Smooth muscle cell (in vitro differentiated cells): ENCODE data around the gene PTPN9. TPM values are rescaled to one million over a fixed set of nuclear protein-coding genes. Genes with fewer than 3 reads are reported as not detected.
"Not testable (repeated sequence)": the region's sequence is repeated elsewhere in the genome, so short reads cannot be mapped to it uniquely, and the experiment has no call there.

Experiments used
- DNase-seq: peaks from one replicate; lab custom pipeline; 2025; ENCODE audit not compliant: unreplicated experiment; lab: John Stamatoyannopoulos, UW
- H2AFZ ChIP-seq: fragments of 200-600 bp; sonication (generic); 2 replicates; pipeline ENCODE4 v1.6.0; 2016; ENCODE audit warnings: antibody characterized with exemption, low read depth, mild to moderate bottlenecking
- H3F3A ChIP-seq: fragments of 200-600 bp; sonication (generic); 2 replicates; pipeline ENCODE4 v1.6.0; 2017; ENCODE audit warnings: antibody characterized with exemption, low read depth
- H3K27ac ChIP-seq: fragments of 200-600 bp; sonication (generic); 2 replicates; pipeline ENCODE4 v1.5.1; 2016; ENCODE audit warnings: low read depth, mild to moderate bottlenecking
- H3K27me3 ChIP-seq: fragments of 200-600 bp; sonication (generic); 2 replicates; pipeline ENCODE4 v1.6.1; 2016; ENCODE audit warnings: low read depth, mild to moderate bottlenecking
- H3K36me3 ChIP-seq: fragments of 200-600 bp; sonication (generic); 2 replicates; pipeline ENCODE4 v1.5.1; 2016; ENCODE audit warnings: low read depth
- H3K4me1 ChIP-seq: fragments of 200-600 bp; sonication (generic); 2 replicates; pipeline ENCODE4 v1.5.1; 2016; ENCODE audit warnings: low read depth
- H3K4me2 ChIP-seq: fragments of 200-600 bp; sonication (generic); 2 replicates; pipeline ENCODE4 v1.6.0; 2016; ENCODE audit warnings: mild to moderate bottlenecking
- H3K4me3 ChIP-seq: fragments of 200-600 bp; sonication (generic); 2 replicates; pipeline ENCODE4 v1.5.1; 2016; ENCODE audit warnings: mild to moderate bottlenecking
- H3K79me2 ChIP-seq: fragments of 200-600 bp; sonication (generic); 2 replicates; pipeline ENCODE4 v1.6.0; 2016; ENCODE audit warnings: low read depth, mild to moderate bottlenecking
- H3K9ac ChIP-seq: fragments of 200-600 bp; sonication (generic); 2 replicates; pipeline ENCODE4 v1.6.0; 2016; ENCODE audit warnings: low read depth
- H3K9me3 ChIP-seq: fragments of 200-600 bp; sonication (generic); replicated peaks from 2 replicates; pipeline ENCODE4 v1.5.1; 2016; ENCODE audit warnings: low read depth
- H4K20me1 ChIP-seq: fragments of 200-600 bp; sonication (generic); 2 replicates; pipeline ENCODE4 v1.6.0; 2016; ENCODE audit warnings: low read depth
- CTCF ChIP-seq: fragments of 200-600 bp; sonication (generic); IDR thresholded peaks from 2 replicates; pipeline ENCODE4 v1.5.1; 2017; ENCODE audit warnings: borderline replicate concordance, mild to moderate bottlenecking, antibody characterized with exemption; ENCODE audit not compliant: insufficient read depth, poor library complexity, severe bottlenecking
- WGBS: methylation state at CpG from one replicate; pipeline ENCODE4 v1.1.7; 2016; ENCODE audit warnings: low lambda C conversion rate; 5-methylcytosine and 5-hydroxymethylcytosine counted together
- polyA plus RNA-seq: library from polyadenylated mRNA; unstranded; fragments of >200 nt; fragmentation: Nextera tagmentation; extraction: Ambion mirVana; gene quantifications from 2 replicates; pipeline ENCODE4 v1.2.1, GENCODE V29; 2016
- total RNA-seq: library from RNA; depleted of rRNA; stranded (reverse); fragments of >200 nt; gene quantifications from 2 replicates; pipeline ENCODE4 v1.2.3, GENCODE V29; 2014

Gene PTPN9
- total and polyA plus RNA-seq, 2 experiments from 2014 or later, result 20.3 to 23.4 TPM

- Histone ChIP-seq H4K20me1 (peaks cover 94% of the 10 kb centered on the region), H3K79me2 (peaks cover 98% of the 10 kb centered on the region)
- no peak for DNase-seq
Measured at GRCh38 chr15:75565062-75565970, 13.8 kb downstream of the PTPN9 start.

GRCh38 chr15:75561888-75562287, 17.2 kb downstream of the PTPN9 start:
- no peak for TF ChIP-seq CTCF
- peaks cover 80% of the 10 kb centered on the region for H4K20me1 ChIP-seq
- no peak overlapping the region for H3K9ac ChIP-seq
- H3K4me3 ChIP-seq, result no peak overlapping the region
- 98% methylated on average over 5 of the region's 5 CpGs for WGBS
- no peaks in the 10 kb centered on the region for H3K36me3 ChIP-seq
- H3K27me3 ChIP-seq, result no peaks in the 10 kb centered on the region
- DNase-seq, result no peak
- H3K27ac ChIP-seq, result no peak overlapping the region
- H3K79me2 ChIP-seq, result peaks cover 82% of the 10 kb centered on the region
- H3K4me1 ChIP-seq, result no peaks in the 10 kb centered on the region
- H2AFZ ChIP-seq, result no peak overlapping the region
- H3K9me3 ChIP-seq, result no peaks in the 10 kb centered on the region
- H3F3A ChIP-seq, result no peaks in the 10 kb centered on the region
- no peak overlapping the region for H3K4me2 ChIP-seq

More at GRCh38 chr15:75565062-75565970, 13.8 kb downstream of the PTPN9 start:
- Histone ChIP-seq H3K4me2 (no peak overlapping the region), H3K27me3 (no peaks in the 10 kb centered on the region), H3F3A (no peaks in the 10 kb centered on the region), H2AFZ (no peak overlapping the region), H3K4me3 (no peak overlapping the region), H3K36me3 (no peaks in the 10 kb centered on the region), H3K9ac (no peak overlapping the region), H3K27ac (peak overlapping the region; percentile 7), H3K4me1 (no peaks in the 10 kb centered on the region), H3K9me3 (no peaks in the 10 kb centered on the region)
- no peak for TF ChIP-seq CTCF
- 94% methylated on average over 3 of the region's 3 CpGs for WGBS

- H2AFZ ChIP-seq, H3K27ac ChIP-seq, H3K9ac ChIP-seq, DNase-seq, H3K9me3 ChIP-seq, H3K4me2 ChIP-seq, H3K27me3 ChIP-seq, H3K36me3 ChIP-seq, H3K4me1 ChIP-seq, H3F3A ChIP-seq, H3K4me3 ChIP-seq: not testable (repeated sequence)
- WGBS, result 87% methylated on average over 6 of the region's 6 CpGs
- Histone ChIP-seq H3K79me2 (peaks cover 82% of the 10 kb centered on the region), H4K20me1 (peaks cover 79% of the 10 kb centered on the region)
Measured at GRCh38 chr15:75559360-75559759, 19.8 kb downstream of the PTPN9 start.

- not testable (repeated sequence) for H3K4me2 ChIP-seq, H3K36me3 ChIP-seq, DNase-seq, H3K4me1 ChIP-seq, H3F3A ChIP-seq, H3K4me3 ChIP-seq, H3K9me3 ChIP-seq, H3K27ac ChIP-seq, H2AFZ ChIP-seq, H3K9ac ChIP-seq, H3K27me3 ChIP-seq
- Histone ChIP-seq H3K79me2 (peaks cover 82% of the 10 kb centered on the region), H4K20me1 (peaks cover 81% of the 10 kb centered on the region)
- WGBS, result 99% methylated on average over 24 of the region's 28 CpGs
Measured at GRCh38 chr15:75558955-75559354, 20.2 kb downstream of the PTPN9 start.
